K562 (cell line): ENCODE measurements around the gene ABHD8. TPM values are rescaled to one million over a fixed set of nuclear protein-coding genes. Genes with fewer than 3 reads are reported as not detected.

Experiments used
- BACH1 ChIP-seq: fragments of 200-800 bp; sonication (Bioruptor generic); IDR thresholded peaks from 2 replicates; pipeline ENCODE4 v1.6.1; 2016; ENCODE audit warnings: missing genetic modification characterization, missing compliant biosample characterization
- CBX5 ChIP-seq: IDR thresholded peaks from 2 replicates; pipeline ENCODE4 v1.6.1; 2014; ENCODE audit warnings: low read depth, borderline replicate concordance
- CCAR2 ChIP-seq: fragments of 200-400 bp; formaldehyde crosslinking; IDR thresholded peaks from 2 replicates; pipeline ENCODE4 v1.6.1; 2017; ENCODE audit warnings: mild to moderate bottlenecking, low read depth, low read length
- CEBPZ ChIP-seq: fragments of 150-350 bp; IDR thresholded peaks from 2 replicates; pipeline ENCODE4 v1.6.1; 2014; ENCODE audit warnings: low read depth, mild to moderate bottlenecking, low read length, borderline replicate concordance
- CREB1 ChIP-seq, 2 experiments: sonication (generic) in 1 of 2; formaldehyde crosslinking in 1 of 2; IDR thresholded peaks; 2 replicates each; pipeline versions ENCODE4 v1.6.1 to v1.8.0; 2012 to 2022; ENCODE audit warnings: inconsistent platforms in 1 of 2, mild to moderate bottlenecking in 1 of 2, missing genetic modification reagents in 1 of 2, moderate library complexity in 1 of 2
- CREB3 ChIP-seq: fragments of 450-650 bp; conservative IDR thresholded peaks from 2 replicates; pipeline ENCODE4 v1.6.1; 2016; ENCODE audit warnings: missing genetic modification characterization, low read depth, mild to moderate bottlenecking, missing compliant biosample characterization, moderate library complexity
- GATAD2A ChIP-seq: fragments of 450-650 bp; IDR thresholded peaks from 2 replicates; pipeline ENCODE4 v1.6.1; 2017
- HIVEP1 ChIP-seq: fragments of 250-450 bp; sonication (Bioruptor Pico); IDR thresholded peaks from 2 replicates; pipeline ENCODE4 v1.4.0; 2020; ENCODE audit warnings: mild to moderate bottlenecking
- ILK ChIP-seq: fragments of 450-650 bp; IDR thresholded peaks from 2 replicates; pipeline ENCODE4 v1.6.1; 2016; ENCODE audit warnings: missing genetic modification characterization, low read depth, mild to moderate bottlenecking, missing compliant biosample characterization, moderate library complexity, borderline replicate concordance
- MITF ChIP-seq: IDR thresholded peaks from 2 replicates; pipeline ENCODE4 v1.6.1; 2014; ENCODE audit warnings: antibody characterized with exemption
- NKRF ChIP-seq: fragments of 450-650 bp; IDR thresholded peaks from 2 replicates; pipeline ENCODE4 v1.6.1; 2016; ENCODE audit warnings: borderline replicate concordance
- RAD51 ChIP-seq: fragments of 450-650 bp; IDR thresholded peaks from 2 replicates; pipeline ENCODE4 v1.7.1; 2016; ENCODE audit warnings: low read depth, mild to moderate bottlenecking, borderline replicate concordance
- RNF219 ChIP-seq: fragments of 250-450 bp; sonication (Bioruptor Pico); IDR thresholded peaks from 2 replicates; pipeline ENCODE4 v1.5.0; 2022; ENCODE audit warnings: mild to moderate bottlenecking
- SMARCA4 ChIP-seq: fragments of 450-650 bp; IDR thresholded peaks from 2 replicates; pipeline ENCODE4 v1.6.1; 2016
- SMARCB1 ChIP-seq: IDR thresholded peaks from 2 replicates; pipeline ENCODE4 v1.6.1; 2011; ENCODE audit warnings: improper control_type of control experiment, low read depth; ENCODE audit not compliant: insufficient read length
- polyA plus RNA-seq, 8 experiments: library from polyadenylated mRNA; depleted of rRNA in 4 of 8; stranded (reverse) in 5 of 8; unstranded in 3 of 8; fragments of >200 nt; fragmentation: Nextera tagmentation in 2 of 8; fragmentation: Illumina TruSeq in 1 of 8; extraction: Ambion mirVana in 2 of 8; extraction: Trizol in 1 of 8; gene quantifications; 2 replicates each; pipeline versions ENCODE4 v1.2.1 to v1.2.3, GENCODE V29; 2011 to 2014; ENCODE audit warnings: inconsistent platforms in 1 of 8, missing spikeins in 1 of 8
- total RNA-seq, 7 experiments: library from RNA; depleted of rRNA in 6 of 7; stranded (reverse); fragments of >200 nt in 6 of 7; fragmentation: Illumina TruSeq in 2 of 7; extraction: Trizol in 2 of 7; gene quantifications; 2 replicates each; pipeline versions ENCODE4 v1.2.1 to v1.2.3, GENCODE V29; 2011 to 2021; ENCODE audit warnings: low replicate concordance in 1 of 7

The ABHD8 gene
- total and polyA plus RNA-seq, 9 of the 15 experiments (the other 6 are each of a cell fraction or from before 2014, with no cell fraction given), result 0.04 to 6.6 (median 2.0) TPM; not detected in 1

GRCh38 chr19:17292301-17293074, 10.7 kb downstream of the ABHD8 start (continued):
- TF ChIP-seq CEBPZ (no peak), SMARCA4 (peak; percentile 67; the same call in 1 of the 2 replicates), CREB3 (tag) (no peak), RNF219 (CRISPR knock-in tag) (no peak), CCAR2 (no peak), MITF (no peak), CREB1 (IDR thresholded peaks at IDR 0.05) (no peak), CREB1 (CRISPR knock-in tag; IDR thresholded peaks at IDR 0.05) (peak; percentile 50; the same call in 1 of the 2 replicates), NKRF (peak; percentile 85; the same call in 1 of the 2 replicates), CBX5 (no peak), HIVEP1 (CRISPR knock-in tag) (no peak), RAD51 (no peak), GATAD2A (0 out of 2 replicates have a peak, but pooled peaks have one; percentile 72), ILK (tag) (no peak), BACH1 (tag) (no peak), SMARCB1 (no peak)
